ENCODE results near the gene MAP6. TPM values are rescaled to one million over a fixed set of nuclear protein-coding genes. Genes with fewer than 3 reads are reported as not detected.

Gene MAP6
- total RNA-seq, 4 donors from 2014 or later: 0.22 to 0.33 (median 0.25) TPM; not detected in 1

DNA sequence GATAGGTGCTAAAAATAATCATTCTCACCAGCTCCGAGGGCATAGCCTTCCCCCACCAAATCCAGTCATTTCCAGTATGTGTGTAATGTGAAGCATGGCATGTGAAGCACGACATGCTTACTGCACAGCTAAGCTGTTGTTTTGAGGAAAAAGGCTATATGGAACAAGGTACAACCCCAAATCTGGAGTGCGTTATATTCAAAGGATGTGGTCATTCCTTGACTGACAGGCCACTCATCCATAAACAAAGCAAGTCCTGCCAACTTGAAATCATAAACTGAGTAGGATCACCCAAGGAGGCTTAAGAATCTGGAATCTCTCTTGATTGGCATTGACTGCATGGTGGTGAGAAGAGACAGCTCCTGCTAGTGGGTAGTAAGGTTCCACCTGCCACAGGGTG, 3.7 kb downstream of the MAP6 start:
- peaks cover 20 to 36% (median 32%) of the 10 kb centered on the region in 3 donors for H3K27me3 ChIP-seq
- TF ChIP-seq, protein P1, sequence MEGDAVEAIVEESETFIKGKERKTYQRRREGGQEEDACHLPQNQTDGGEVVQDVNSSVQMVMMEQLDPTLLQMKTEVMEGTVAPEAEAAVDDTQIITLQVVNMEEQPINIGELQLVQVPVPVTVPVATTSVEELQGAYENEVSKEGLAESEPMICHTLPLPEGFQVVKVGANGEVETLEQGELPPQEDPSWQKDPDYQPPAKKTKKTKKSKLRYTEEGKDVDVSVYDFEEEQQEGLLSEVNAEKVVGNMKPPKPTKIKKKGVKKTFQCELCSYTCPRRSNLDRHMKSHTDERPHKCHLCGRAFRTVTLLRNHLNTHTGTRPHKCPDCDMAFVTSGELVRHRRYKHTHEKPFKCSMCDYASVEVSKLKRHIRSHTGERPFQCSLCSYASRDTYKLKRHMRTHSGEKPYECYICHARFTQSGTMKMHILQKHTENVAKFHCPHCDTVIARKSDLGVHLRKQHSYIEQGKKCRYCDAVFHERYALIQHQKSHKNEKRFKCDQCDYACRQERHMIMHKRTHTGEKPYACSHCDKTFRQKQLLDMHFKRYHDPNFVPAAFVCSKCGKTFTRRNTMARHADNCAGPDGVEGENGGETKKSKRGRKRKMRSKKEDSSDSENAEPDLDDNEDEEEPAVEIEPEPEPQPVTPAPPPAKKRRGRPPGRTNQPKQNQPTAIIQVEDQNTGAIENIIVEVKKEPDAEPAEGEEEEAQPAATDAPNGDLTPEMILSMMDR (IDR thresholded peaks at IDR 0.05 in 4 of 5, conservative IDR thresholded peaks at IDR 0.05 in 1 of 5): no peak
- no peak for TF ChIP-seq POLR2A (IDR thresholded peaks at IDR 0.05)
- no peak overlapping the region for H3K4me3 ChIP-seq
- no peaks in the 10 kb centered on the region for H3K9me3 ChIP-seq
- intact Hi-C loops (cut with DNase I; ENCODE audit: low total_unique reads) (no loop called here), in situ Hi-C loops (cut with MboI; ENCODE audit: low sequenced_read_pairs in 4 of 4) (no loop called here)
- DNase-seq (no peak), ATAC-seq (no peak)
- H3K27ac ChIP-seq: no peak overlapping the region
- no peaks in the 10 kb centered on the region for H3K36me3 ChIP-seq
- H3K4me1 ChIP-seq: peaks cover 3 to 9% of the 10 kb centered on the region in 2 donors

DNA sequence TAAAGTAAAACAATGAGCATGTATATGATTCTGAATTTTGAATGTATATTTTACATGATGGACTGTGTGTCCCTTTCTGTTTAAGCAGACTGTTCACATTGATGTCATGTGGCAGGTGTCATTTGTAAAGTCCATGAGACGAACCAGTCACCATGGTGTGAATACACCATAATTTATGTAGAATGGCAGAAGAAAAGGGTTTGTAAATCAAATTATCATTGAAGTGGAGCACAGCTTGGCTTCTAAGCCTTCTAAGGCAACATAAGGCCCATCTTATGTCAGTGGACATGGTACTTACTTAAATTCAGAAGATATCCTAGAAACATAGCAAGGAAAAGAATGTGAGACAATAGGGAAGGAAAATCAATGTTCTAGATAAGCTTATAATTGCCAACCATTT, 4.4 kb downstream of the MAP6 start:
- no peak for DNase-seq
- no peaks in the 10 kb centered on the region for H3K9me3 ChIP-seq
- TF ChIP-seq, protein P1 (IDR thresholded peaks at IDR 0.05 in 4 of 5, conservative IDR thresholded peaks at IDR 0.05 in 1 of 5): no peak
- no peak for TF ChIP-seq POLR2A (IDR thresholded peaks at IDR 0.05)
- H3K4me1 ChIP-seq: peaks cover 3 to 9% of the 10 kb centered on the region in 2 donors
- H3K4me3 ChIP-seq: no peak overlapping the region
- H3K27ac ChIP-seq: no peak overlapping the region
- no peak for ATAC-seq
- H3K27me3 ChIP-seq: peaks cover 12 to 30% (median 25%) of the 10 kb centered on the region in 3 donors
- in situ Hi-C loops (cut with MboI; ENCODE audit: low sequenced_read_pairs in 4 of 4): no loop called here
- no peaks in the 10 kb centered on the region for H3K36me3 ChIP-seq
- intact Hi-C loops (cut with DNase I; ENCODE audit: low total_unique reads): no loop called here

DNA sequence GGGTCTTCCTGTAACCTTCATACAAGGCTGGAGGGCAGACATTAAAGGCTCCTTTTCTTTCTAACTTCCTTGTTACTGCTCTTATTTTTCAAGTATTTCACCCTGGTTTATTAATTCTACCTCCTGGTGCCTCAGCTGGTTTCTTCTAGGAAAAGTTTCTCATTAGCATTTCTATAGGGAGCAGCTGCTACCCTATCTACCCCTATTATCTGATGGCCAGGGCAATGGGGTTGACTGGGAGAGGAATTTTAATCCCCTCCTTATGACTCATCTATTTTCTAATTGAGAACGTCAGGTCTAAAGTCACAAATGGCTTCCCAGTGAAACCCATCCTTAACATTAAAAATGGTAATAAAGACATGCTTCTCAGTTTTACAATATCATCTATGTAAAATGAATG, 5.0 kb downstream of the MAP6 start:
- intact Hi-C loops (cut with DNase I; ENCODE audit: low total_unique reads): no loop called here
- DNase-seq: no peak
- Histone ChIP-seq H3K27me3 (peaks cover 7 to 24% (median 19%) of the 10 kb centered on the region in 3 donors), H3K27ac (no peak overlapping the region), H3K36me3 (no peaks in the 10 kb centered on the region), H3K4me1 (peaks cover 3 to 7% of the 10 kb centered on the region in 2 donors), H3K9me3 (no peaks in the 10 kb centered on the region), H3K4me3 (no peak overlapping the region)
- TF ChIP-seq POLR2A (IDR thresholded peaks at IDR 0.05): no peak
- TF ChIP-seq, protein P1 (IDR thresholded peaks at IDR 0.05 in 4 of 5, conservative IDR thresholded peaks at IDR 0.05 in 1 of 5): no peak
- no peak for ATAC-seq
- in situ Hi-C loops (cut with MboI; ENCODE audit: low sequenced_read_pairs in 4 of 4): no loop called here

DNA sequence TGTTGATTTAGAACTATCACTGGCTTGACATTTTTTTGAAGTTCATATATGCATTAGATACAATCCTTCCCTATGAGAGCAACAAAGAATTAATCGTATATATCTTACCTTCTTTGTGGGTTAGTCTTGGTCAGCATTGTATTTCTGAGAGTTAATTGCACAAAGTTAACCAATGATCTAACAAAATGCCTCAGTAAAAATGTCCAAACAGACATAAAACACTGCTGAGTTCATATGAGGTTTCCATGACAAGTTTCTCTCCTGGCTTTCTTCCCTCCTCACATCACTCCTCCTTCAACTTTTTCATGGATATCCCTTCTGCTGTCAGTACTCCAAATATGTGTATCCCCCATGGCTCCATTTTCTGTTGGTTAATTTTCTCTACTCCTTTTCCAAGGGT, 9.0 kb downstream of the MAP6 start:
- in situ Hi-C loops (cut with MboI; ENCODE audit: low sequenced_read_pairs in 4 of 4) (no loop called here), intact Hi-C loops (cut with DNase I; ENCODE audit: low total_unique reads) (no loop called here)
- Histone ChIP-seq H3K4me1 (no peaks in the 10 kb centered on the region), H3K4me3 (no peak overlapping the region), H3K9me3 (no peaks in the 10 kb centered on the region), H3K36me3 (no peaks in the 10 kb centered on the region), H3K27ac (no peak overlapping the region), H3K27me3 (peaks cover 0 to 9% (median 0%) of the 10 kb centered on the region in 3 donors)
- no peak for TF ChIP-seq POLR2A (IDR thresholded peaks at IDR 0.05)
- TF ChIP-seq, protein P1 (IDR thresholded peaks at IDR 0.05 in 4 of 5, conservative IDR thresholded peaks at IDR 0.05 in 1 of 5): no peak
- no peak for DNase-seq
- ATAC-seq: no peak
